Measurements from ENCODE around the gene PDE1C.

The PDE1C gene

DNA sequence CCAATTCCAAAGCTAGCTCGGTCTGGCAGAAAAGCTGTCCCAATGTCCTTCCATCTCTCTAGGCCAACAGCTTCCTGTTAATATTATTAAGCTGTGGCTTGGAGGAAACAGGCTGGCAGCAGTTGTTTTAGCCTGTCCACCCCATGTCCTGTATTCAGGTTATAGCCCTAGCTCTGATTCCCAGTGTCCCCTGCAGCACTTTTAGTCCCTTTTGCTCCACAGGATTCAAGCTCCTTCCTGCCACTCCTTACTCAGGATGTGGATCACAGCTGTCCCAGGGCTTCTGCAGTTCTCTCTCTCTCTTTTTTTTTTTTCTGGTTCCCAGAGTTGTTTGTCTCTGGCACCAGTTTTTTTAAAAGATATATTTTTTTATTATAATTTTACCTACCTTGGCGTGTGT is 298.0 kb downstream of the PDE1C start:
- no peak for DNase-seq (ENCODE audit: low read depth)

DNA sequence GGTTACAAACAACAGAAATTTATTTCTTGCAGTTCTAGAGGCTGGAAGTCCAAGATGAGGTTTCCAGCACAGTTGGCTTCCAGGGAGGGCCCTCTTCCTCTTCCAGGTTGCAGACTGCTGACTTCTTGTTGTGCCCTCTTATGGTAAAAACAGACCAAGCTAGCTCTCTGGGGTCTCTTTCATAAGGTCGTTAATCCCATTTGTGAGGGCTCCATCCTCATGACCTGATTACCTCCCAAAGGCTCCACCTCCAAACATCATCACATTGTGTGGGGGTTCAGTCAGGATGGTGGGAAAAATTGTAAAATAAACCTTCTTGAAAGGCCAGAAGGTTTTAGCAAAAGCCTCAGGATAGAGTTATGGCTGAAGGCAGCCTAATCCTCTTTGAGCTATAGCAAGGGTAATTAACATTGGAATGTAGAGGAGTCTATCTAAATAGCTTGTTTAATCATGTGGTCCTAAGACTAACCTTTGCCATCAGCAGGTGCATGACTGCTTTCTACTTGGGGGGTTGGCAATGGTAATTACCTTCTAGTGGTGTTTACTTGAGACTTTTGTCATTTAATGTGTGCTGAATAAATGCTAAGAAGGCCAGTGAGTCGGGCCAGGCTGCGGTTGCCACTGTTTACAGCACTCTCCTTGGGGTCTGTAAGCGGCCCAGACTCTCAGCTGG is 302.4 kb downstream of the PDE1C start:
- no peak for DNase-seq (ENCODE audit: low read depth)

DNA sequence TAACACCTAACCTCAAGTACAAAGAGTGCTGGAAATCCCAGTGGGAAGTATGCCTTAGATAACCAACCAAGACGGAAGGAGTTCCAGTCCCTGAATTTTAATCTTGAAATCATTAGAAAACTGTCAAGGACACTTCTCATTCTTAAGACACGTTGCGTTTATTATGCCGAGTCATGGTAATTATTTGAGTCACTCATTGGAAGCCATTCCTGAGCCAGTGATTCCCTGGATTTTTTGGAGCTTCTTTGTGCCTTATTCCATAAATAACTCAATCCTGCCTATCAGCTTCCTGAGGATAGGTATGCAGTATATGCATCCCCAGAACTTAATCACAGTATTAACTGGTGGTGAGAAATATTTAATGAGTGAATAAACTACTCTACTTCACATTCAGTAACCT is 305.7 kb downstream of the PDE1C start:
- no peak for DNase-seq (ENCODE audit: low read depth)

DNA sequence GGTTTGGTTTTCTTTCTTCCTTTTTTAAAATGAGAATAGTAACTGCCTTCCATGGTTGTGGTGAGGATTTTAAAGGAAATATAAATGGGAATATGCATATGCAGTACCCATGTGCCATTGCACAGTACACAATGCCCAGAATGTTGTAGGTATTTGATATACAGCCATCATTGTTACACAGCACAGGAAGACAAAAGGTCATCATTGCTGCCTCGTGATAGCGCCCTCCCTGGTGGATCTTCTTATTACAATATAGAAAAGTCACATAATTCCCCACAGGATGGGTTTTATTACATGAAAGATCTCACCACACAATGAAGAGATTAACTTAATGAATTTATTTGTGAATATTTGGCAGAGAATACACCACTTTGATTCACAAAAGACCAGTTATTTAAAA is 306.7 kb downstream of the PDE1C start:
- no peak for DNase-seq (ENCODE audit: low read depth)

DNA sequence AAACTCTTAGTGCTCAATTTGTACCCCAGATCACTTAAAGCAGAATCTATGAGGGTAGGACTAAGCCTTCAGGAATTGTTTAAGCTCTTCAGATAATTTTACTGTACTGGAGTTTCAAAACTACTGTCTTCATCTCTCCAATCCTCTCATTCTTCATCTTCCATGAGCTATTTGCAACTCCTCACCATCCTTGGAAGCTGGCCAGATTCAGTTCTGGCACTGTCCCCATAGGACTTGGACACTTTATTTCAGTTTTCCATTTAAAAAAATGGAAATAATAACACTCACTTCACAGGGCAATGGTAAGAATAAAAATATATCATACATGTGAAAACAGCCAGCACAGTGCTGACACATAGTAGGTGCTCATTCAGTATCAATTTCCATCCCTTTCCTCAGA is 308.6 kb downstream of the PDE1C start:
- DNase-seq (ENCODE audit: low read depth): no peak

DNA sequence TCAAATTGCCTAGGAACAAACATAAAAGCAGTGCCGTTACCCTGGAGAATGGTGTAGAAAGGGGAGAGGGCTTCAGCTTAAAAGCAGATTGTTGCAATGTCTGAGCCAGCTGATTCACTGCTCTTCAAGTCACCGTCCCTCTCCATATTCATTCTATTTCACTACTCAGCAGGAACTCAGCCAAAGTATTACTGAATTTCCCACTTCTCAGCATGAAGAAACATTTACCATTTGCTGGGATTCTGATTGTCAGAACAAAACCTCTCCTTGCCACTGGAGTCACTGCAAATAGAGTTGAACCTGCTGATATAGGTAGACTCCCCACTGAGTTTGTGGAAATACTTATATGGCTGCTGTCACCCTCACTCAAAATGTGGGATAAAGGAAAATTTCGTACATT is 311.5 kb downstream of the PDE1C start:
- DNase-seq (ENCODE audit: low read depth): no peak

DNA sequence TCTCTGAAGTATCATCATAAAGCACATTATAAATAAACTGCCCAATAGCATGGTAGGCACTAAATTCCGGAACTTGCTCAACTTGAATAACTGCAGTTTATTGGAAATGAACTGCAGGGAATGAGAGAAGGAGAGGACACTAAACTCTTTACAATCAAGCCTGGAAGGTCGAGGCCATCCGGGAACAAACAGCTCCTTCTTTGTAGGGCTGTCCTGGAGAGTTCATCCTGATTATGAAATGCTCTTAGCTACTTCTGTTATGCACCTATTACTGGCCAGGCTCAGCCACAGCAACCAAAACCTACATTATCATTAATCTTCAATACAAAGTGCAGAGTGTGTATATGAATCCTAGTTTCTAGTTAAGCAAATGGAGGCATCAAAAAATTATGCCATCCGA is 318.5 kb downstream of the PDE1C start:
- no peak for DNase-seq (ENCODE audit: low read depth)

DNA sequence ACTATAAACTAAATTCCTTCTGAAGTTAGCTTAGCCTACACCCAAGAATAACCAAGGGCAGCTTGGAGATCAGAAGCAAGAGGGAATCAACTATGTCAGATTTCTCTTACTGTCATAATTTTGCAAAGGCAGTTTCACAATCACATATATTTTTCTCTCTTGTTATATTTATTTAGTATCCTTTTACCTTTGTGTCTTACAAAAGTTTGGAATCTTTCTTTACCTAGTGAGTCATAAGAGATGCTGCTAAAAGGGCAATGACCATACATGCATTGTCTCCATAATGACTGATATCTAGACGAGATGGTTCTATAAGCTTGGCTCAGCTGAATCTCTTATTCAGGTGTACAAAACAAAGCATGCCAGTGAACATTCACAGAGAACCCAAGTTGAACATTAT is 322.1 kb downstream of the PDE1C start:
- no peak for DNase-seq (ENCODE audit: low read depth)

DNA sequence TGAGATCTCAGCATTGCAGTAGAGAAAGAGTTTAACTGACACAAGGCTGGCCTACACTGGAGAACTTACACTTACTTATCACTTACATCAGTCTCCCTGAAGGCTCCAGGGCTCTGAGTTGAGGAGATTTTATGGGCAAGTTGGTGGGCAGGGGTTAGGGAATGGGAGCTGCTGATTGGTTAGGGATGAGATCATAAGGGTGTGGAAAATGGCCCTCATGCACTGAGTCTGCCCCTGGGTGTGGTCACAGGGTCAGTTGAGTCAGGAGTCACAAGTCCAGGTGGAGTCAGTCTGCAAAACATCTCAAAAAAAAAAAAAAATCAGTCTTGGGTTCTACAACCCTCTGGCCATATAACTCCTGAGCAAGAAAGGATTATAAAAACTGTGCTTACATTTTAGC is 322.7 kb downstream of the PDE1C start:
- DNase-seq (ENCODE audit: low read depth): no peak

DNA sequence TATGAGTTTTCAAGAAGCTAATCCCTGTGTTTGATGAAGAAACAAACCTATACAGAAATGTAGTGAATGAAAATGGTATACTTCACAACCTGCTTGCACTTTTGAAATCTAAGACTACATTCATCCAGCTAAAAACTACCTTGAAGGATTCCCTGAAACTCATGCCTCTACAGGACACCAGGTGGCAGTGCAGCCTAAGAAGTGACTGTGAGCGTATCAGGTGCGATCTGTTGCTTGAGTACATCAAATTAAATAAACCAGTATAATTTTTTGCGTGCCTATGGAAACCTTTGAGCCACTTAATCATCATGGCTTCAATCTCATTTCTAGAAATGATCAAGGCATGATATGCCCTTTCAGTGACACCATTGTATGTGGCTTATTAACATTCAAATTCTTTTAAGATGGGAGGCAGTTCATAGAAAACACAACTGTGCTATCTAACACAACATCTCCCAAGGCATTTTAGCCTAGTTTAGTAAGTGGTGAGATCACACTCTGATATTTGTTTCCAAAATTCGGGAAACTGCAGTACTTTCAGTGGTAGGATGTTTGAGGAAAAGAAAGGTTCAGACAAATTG is 325.8 kb downstream of the PDE1C start:
- DNase-seq (ENCODE audit: low read depth): peak; percentile 11

DNA sequence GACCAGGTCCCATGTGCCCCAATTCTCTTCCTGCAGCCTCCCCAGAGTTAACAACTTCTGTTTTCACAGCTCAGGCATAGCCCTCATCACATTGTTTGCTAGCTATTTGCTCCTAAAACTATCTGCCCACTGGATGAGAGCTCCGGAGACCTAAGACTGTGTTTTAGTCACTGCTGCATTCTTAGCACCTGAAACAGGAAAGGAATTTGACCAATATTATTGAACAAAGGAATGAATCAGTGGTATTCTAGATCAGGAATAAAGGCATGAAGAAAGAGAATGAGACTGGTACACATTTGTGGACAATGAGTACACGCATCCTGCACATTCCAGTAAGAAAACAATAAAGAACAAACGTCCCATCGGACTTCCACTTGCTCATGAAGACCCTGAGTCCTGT is 328.4 kb downstream of the PDE1C start:
- DNase-seq (ENCODE audit: low read depth): no peak

DNA sequence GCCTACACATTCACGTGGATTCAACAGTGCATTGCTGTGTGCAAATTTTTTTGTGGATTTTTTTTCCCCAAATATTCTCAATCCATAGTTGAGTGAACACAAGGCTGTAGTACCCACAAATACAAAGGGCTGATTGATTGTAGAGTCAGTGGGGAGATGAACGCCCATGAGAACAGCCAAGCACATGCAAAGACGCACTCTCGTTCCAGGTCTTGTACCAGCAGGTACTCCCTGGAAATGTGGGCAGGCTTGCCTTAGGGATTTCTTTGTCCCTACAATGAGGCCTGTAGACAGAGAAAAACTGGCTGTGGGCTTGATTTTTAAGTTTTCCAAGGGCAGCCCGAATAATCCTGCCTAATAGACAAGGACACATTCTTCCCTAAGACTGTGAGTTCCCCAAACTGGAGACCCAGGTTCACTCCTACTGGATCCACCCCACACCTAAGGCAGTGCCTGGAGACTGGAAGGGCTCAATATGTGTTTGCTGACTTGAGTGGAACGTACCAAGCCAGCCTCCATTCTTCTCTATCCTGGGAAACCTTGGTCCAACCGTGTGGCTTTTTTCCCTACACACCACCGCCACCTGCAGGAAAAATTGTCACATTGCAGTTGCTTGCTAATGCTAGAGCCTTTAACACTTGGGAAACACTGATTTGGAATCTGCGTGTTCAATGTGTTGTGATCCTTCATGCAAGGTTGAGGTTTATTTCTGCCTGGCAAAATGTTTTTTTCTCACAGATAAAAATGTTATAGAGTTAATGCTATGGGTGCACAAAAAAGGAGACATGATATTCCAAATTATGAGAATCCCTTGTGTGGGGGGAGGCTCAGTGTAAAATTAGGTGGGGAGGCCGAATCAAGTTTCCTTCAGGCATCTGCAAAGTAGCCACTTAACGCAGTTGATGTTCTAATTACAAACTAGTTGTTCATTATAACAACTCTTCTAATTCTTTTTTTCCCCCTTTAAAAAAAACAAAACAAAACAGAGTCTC is 333.9 kb downstream of the PDE1C start:
- DNase-seq (ENCODE audit: low read depth): peak; percentile 14

DNA sequence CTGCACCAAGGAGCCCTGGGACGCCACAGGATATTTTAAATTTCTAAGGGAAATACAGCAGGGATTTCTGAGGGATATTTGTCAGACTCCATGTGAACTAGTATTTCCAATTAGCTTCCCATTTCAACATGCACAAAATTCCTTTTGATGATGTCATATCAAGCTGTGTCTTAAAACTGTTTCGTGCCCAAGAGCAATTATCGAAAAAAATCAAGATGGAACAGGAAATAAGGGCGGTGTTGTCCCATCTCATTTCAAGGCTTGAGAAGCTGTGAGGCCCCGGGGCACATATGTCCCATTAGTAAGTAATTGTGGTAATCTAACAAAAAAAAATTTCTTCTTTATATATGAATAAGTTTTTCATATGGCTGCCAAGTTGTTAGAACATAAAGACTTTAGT is 335.8 kb downstream of the PDE1C start:
- DNase-seq (ENCODE audit: low read depth): no peak

DNA sequence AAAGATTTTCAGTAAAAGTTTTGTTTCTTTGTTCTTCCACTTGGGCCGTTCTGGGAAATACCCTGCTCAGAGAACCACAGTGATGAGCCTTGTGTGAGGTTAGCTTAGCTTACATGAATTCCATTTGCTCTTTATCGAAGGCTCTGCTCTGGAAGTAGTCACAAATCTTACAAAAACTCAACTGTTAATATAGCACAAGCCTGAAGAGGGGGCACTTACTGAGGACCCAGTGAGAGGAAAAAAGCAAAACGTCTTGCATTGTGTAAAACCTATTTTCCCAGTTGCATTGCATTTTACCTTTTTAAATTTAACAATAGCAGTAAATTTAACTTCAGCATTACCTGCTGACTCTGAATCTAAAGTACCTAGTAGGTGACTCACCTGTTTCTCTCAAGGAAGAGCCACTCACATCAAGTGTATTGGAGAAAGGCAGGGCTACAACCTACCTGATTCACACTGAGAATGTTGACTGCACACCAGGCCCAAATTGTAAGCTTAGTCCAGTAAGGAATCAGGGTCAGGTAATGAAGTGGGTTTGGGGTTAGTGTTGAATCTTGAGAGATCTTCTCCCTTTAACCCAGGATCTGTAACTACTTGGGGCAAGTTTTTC is 340.9 kb downstream of the PDE1C start:
- DNase-seq (ENCODE audit: low read depth): no peak

DNA sequence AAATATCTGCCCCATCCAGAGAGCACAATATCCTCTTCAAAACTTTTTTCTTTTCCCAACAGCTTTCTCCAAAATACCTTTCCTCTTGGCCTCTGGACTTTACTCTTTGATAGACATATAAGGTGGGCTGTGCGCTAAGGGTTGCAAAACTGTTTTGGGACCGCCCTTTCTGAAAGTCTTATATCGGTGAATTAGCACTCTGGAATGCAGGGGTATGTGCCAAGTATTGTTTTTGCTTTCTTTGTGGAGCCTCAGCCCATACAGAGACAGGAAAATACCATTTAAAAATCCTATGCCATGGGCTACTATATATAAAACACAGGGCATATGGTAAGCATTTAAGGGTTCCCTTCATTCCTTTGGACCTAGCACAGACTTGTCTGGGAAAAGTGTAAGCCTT is 345.5 kb downstream of the PDE1C start:
- DNase-seq (ENCODE audit: low read depth): no peak

DNA sequence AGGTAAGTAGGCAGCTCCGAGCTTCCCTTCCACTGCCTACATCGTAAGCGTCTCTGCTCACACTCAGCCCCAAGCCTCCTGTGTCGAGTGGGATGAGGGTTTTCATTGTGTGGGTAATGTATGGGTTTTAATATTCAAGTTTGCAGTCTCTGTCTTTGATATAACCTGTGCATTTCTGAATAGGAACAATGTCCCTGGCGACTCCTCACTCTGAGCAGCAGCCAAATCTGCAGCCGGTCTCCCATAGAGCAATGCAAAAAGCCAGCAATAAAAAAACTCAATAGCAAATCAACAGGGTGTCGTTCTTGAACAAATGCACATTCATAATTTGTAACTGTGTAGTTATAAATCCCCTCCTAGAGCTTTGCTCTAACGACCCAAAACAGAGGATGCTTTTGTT is 349.8 kb downstream of the PDE1C start:
- no peak for DNase-seq (ENCODE audit: low read depth)

DNA sequence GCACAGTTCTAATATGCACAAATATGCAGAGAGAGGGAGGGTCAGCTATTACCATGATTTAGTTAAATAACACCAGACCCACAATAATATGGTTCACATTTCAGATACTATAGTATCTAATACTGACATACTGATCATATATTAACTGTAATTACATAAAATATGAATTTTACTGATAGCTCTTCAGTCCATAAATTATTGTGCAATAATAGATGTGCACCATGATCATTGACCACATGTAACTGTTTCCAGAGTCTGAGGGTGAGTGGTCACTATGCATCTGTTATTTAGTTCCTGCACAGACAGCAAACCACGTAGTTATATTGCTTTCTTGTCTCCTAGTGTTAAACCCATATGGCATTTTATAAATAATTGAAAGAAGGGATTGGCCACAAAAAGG is 353.9 kb downstream of the PDE1C start:
- no peak for DNase-seq (ENCODE audit: low read depth)

DNA sequence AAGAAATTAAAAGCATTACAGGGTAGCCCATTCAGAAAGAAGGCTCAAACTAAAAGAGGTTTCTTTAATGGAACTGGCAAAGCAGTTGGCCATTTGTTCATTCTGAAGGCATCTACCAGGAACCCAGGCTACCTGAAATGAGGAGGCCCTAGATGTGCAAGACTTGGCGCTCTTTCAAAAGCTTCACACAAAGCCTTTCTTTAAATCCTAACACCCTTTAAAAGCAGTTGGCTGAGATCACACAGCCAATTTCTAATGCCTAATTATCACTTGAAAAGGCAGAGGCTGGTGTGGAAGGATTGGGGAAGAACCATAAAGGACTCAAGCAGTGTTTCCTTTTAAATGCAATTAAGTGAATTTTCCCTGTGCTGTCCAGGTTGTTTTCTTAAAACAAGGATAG is 360.0 kb downstream of the PDE1C start:
- DNase-seq (ENCODE audit: low read depth): no peak

DNA sequence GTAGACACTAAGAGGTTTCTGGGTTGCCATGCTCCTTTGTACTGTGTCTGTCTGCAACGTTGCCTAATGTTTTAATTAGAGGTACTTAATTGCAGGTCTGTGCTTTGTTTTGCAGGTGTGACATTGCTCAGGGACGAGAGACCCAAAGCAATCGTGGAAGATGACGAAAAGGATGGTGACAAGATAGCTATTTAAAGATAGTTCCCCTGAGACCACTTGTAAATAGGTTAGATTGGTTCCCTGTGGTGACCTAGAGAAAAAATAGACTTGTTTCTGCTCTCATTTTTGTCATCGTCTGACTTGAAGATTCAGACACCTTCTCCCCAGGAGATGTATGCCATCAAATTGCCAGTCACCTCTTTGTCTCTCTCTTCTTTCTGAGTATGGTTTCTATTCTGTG is 363.1 kb downstream of the PDE1C start:
- DNase-seq (ENCODE audit: low read depth): no peak

DNA sequence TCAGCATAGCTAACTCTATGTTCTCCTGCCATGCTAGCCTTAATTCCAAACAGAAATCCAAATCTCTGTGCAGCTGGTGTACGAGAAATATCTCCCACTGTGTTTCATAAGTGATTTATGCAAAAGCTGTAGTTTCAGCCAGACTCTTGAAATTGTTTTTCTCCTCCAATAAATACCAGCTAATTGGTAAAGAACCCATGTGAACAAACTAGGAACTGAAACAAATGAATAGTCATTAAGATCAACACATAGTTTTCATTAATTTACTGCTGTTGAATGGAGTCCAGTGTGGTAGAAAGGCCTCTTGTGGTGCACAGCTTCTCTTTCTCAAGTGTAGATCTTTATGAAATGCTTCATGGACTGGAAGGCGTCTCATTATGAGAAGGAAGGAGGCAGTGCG is 364.8 kb downstream of the PDE1C start:
- DNase-seq (ENCODE audit: low read depth): no peak

DNA sequence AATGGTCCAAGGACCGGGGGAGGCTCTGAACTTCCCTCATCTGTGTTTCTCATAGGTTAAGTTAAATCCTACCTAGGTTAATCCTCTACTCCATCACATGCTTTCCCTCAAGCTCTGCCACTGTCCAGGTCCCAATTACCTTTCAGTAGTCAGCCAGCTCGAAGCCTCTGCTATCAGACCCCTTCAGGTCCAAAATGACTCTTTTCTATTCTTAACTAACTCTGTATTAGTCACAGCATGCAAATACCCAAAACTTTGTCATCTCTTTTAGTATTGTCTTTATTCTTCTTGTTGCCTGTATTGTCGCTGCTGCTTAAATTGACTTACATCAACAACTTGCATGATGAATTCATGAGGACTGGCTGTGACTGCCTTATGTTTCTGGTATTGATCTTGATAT is 367.9 kb downstream of the PDE1C start:
- no peak for DNase-seq (ENCODE audit: low read depth)
